NCI-H82 (cell line): Measurements from ENCODE around the gene PDZD7.

ENCODE experiments used
- DNase-seq: peaks from one replicate; lab custom pipeline; 2025; lab: John Stamatoyannopoulos, UW

PDZD7 gene

DNA sequence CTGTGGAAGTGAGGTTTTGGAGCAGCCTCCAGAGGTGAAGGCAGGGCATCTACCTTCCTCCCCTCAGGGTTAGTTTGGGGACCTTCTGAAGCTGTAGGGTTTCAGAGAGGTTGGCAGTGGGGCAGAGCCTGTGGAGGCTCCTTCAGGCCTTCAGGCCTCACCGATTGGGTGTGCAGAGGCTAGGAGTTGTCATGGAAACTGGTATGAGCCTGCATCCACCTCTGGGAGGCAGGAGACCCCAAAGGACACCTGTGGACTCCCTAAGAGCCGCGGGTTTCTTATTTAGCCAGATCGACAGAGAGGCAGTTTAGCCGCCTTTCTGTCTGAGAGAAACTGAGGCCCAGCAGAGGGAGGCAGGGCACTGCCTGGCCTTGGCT lies 29.3 kb downstream of the PDZD7 start:
- DNase-seq: no peak

DNA sequence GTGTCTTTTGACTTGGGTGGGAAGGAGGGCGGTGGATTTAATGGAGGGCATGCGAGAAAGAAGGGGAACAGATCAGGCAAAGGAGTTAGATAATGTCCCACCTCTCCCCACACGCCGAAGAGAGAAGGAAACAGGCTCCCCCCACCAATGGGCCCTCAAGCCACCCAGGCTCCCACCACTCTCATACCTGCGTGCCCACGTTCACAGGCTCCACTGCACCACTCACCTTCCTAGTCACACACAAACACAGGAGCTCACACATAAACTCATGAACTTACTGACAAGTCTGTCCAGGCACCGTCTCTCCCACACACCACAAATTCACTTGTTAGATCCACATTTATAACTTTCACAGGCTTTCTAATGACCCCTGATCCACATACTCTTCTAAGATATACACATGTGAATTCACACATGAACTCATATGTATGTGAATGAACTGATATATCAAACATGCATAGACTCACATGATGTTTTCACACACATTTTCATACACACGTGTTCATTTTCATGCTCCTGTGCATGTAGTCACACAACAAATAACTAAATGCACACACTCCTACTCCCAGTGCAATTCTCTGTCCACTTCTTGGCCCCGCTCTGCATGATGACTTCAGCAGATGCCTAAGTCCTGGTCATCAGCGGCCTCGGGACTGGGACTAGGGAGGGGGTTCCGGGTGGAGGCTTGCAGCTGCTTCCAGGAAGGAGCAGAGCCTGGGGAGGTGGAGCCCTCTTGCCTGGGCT lies 29.8 kb downstream of the PDZD7 start:
- no peak for DNase-seq

DNA sequence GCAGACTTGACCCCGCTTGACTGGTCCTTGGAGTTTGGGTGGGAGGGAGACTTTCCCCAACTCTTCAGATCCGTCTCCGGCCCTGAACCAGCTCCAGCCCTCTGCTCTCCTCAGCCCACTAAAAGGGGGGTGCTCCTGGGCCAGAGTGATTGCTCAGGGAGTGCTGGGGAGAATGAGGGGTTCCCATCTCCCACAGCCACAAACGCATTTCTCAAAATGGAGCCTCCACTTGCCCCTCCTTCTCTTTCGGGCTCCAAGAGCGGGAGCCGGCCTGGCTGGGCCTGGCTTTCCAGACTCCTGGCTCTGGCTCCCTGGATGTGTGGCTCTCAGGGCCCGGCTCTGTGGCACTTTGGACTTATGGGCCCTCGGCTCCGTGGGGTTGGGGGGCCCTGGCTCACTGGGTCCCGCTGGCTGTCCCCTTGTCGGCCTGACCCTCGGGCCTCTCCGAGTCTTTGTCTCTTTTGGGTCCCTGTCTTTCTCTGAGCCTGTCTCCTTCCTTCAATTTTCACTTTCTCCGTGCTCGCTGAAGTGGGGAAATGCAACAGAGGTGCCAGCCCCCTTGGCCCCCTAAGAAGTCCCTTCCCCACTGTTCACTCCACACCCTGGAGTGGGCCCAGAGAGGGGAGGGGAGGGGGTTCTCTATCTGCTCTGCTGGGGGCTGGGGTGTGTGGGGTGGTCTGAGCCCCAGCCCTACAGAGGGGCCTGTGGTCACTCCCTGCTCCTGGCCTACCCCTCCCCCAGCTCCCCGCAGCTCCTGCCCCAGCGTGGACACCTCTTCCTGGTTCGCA lies 30.6 kb downstream of the PDZD7 start:
- peak; percentile 41 for DNase-seq

DNA sequence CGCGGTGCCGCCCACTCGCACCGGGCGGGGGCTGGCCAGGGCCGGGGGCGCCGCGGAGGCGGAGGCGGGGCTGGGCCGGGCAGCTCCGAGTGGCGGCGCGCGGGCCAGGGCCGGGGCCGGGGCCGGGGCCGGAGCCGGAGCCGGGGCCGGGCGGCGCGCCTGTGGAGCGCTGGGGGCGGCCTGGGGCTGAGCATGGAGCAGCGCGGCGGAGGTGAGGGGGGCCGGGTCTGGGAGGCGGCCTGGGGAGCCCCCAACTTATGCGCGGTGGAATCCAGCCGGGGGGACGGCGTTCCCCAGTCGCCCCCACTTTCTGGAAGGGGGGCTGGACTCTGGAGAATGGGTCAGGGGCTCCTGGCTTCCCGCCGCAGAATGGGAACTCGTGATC lies 31.2 kb downstream of the PDZD7 start, which contains the start of gene LZTS2:
Gene LZTS2 (plus strand): TSS at position 67 of the 385 bp plus-strand sequence. CDS start 2,731 bp downstream, outside the sequence.
- no peak for DNase-seq

DNA sequence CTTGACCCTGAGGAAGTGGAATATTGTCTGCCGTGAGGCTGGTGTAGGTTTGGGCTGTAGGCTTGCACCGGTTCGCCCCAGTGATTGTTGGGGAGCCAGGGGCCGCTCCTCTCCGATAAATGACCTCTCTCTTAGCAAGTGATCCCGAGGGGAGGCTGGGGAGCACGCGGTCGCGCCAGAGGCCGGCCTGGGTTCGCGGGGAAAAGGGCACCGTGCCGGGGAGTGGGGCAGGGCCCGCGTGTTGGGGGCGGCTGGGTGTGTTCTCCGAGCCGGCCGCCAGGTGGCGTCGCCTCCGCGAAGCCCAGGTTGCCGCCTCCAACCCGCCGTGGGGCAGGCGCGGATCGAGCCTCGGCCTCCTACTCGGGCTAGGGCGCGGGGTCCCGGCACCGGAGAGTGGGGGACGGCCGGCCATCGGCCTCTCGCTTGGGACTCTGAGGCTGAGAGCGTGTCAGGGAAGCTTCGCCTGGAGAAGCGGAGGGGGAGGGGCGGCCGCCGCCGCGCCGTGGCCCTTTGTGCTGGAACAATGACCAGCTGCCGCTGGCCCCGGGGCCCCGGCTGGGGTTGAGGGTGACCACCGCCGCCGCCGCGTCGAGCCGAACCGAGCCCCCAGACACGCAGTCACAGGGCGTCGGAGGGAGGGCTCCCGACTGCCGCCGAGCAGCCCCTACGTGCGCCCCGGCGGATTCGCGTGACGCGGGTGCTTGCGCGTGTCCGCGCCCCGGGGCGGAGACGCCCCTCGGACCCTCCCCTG lies 31.8 kb downstream of the PDZD7 start:
- peak; percentile 72 for DNase-seq

DNA sequence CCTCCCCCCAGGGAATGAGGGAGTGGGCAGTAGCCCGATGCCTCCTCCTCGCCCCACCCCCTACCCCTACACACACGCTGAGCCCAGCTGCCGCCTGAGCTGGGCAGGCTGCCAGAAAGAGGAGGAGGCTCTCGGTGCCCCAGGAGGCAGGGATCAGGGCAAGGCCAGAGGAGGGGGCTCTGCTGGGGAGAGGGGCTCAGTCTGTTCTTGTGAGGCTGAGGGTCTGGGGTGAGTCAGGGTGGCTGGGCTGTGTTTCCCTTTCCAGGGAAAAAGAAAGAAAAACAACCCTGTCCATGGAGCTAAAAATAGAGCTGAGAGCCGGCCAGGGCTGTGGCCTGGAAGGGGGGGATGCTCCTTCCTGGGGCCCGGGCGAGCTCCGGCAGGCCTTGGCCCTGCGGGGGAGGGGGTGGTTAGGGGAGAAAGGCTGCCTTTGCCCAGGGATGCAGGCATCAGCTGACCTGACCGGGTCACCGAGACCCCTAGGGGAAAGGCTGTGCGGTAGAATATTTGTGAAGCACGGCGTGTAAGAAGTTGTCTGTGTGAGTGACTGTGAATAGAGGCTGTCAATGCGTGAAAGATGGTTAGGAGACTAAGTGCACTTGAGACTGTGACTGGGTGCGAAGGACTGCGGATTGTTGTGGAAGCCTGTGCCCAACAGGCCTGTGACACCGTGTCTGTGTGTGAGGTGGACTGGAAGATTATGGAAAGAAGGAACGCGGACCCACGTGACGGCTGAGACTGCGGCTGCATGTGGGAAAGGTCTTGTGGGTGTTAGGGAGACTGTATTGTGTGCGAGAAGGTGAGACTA lies 32.5 kb downstream of the PDZD7 start:
- peak; percentile 94 for DNase-seq

DNA sequence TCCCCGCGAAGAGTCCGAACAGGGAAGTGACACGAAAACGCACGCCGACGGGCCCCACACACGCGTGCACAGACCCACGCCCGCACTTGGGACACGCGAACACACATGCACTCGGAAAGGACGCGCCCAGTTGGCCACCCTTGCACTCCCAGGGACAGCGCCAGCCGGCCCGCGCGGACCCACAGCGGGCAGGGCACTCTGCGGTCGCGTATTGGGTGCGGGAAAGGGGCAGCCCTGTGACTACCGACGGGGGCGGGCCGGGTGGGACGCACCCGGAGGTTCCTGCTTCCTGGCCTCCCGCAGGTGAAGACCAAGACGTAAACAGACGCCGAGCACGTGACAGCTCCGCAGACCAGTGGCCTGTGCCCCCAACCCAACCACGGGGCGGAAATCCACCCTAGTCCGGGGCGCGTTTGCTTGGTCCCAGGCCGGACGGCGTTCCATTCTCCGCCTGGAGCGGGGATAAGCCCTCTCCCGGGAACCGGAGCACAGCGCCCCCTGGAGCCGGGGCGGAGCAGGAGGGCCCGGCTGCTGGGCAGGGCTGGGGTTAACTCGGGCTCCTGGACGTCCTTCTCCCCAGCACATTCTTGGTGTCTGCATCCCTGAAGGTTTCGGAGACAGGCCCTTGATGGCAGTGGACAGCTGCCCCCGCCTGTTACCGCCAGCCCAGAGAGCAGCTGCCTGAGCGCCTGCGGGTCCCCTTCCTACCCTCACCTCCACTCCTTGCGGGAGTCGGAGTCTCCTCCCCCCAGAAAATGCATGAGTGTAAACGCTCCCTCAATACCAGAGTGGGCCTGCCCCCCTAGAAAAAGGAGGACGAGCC lies 33.4 kb downstream of the PDZD7 start:
- peak; percentile 84 for DNase-seq

DNA sequence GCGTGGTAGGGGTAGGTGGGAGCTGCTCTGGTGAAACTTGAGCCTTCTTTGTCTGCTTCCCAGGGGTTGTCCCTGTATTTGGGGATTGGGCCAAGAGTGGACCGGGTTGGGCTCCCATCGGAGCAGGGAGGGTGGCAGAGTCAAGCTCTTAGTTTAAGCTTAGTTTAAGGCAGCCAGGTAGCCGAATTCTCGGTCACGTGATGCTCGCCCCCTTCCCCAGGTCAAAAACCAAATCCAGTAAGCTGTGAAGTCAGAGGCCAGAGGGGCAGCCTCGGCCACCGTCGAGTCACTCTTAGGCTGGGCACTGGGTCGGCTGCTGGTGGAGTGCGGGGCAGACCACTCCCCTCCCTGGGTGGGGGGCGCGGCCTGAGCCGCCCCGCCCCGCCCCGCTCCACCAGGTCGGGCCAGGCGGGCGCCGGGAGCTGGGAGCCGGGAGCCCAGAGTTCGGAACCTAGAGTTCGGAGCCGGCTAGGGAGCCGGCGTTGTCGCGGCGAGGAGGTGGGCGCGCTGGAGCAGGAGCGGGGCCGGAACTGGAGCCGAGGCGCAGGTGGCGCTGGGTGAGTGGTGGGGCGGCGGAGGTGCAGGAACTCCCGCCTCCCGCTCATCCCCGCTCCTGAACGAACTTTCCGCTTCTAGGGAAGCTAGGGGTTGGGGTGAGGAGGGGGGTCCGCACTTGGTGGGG lies 34.1 kb downstream of the PDZD7 start:
- peak; percentile 70 for DNase-seq

DNA sequence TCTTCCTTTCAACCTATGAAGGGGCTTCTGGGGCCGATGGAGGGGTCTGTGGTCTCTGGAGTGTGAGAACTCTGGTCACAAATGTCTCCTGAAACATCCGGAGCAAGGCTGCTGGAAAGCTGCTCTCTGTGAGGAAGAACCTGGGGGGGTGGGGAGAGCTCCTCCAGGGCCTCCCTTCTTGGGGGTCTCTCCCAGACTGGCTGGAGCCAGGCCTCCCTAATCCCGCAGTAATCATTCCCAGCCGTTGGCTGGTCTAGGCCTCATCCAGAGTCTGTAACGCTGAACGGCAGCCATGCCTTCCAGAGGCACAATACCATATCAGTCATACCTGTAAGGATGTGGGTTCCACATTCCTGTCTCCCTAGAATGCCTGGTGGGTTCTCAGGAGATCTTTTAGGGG lies 35.7 kb downstream of the PDZD7 start:
- DNase-seq: peak; percentile 88

DNA sequence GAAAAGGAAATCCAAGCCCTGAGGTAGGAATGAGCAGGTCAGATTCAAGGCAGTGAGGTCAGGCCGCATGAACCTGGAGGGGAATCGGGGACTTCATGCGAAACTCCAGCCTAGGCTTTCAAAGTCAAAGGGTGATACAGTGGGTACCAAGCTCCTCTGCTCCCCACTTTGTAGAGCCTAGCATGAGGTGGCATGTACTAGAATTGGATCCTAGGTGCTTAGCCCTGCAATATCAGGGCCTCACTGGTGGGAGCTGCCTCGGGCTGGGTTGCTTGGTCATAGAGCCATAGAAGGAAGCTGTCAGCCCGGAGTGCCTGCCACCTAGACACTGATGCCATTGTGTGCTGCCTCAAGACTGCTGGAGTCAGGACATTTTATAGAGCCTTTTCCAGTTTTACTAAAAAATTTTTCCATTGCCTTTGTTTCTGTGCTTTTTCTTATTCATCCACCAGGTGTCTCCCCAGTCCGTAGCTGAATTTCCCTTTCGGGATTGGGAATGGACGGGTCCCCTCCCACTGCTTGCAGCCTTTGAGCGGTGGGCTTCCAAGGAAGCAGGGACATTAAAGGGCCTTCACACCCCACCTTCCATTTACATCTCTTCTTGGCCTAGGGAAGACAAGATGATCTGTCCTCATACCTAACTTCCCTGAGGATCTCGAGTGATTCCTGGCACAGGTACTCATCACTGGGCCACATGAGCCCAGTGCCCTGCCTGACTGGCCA lies 36.8 kb downstream of the PDZD7 start:
- peak; percentile 53 for DNase-seq

DNA sequence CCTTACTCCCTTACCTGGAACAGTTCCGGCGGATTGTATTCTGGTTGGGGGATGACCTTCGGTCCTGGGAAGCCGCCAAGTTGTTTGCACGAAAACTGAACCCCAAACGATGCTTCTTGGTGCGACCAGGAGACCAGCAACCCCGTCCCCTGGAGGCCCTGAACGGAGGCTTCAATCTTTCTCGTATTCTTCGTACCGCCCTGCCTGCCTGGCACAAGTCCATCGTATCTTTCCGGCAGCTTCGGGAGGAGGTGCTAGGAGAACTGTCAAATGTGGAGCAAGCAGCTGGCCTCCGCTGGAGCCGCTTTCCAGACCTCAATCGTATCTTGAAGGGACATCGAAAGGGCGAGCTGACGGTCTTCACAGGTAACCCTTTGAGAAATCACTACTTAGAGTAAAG lies 41.8 kb downstream of the PDZD7 start:
- DNase-seq: no peak

DNA sequence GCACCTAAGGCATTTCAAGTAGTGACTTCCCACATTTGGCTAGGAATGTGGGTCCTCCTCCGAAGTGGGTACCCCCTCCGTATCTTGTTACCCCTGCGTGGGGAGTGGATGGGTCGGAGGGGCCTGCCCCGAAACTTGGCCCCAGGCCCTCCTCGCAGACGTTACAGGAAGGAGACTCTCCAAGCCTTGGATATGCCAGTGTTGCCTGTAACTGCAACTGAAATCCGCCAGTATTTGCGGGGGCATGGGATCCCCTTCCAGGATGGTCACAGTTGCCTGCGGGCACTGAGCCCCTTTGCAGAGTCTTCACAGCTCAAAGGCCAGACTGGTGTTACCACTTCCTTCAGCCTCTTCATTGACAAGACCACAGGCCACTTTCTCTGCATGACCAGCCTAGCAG lies 42.8 kb downstream of the PDZD7 start:
- DNase-seq: no peak

DNA sequence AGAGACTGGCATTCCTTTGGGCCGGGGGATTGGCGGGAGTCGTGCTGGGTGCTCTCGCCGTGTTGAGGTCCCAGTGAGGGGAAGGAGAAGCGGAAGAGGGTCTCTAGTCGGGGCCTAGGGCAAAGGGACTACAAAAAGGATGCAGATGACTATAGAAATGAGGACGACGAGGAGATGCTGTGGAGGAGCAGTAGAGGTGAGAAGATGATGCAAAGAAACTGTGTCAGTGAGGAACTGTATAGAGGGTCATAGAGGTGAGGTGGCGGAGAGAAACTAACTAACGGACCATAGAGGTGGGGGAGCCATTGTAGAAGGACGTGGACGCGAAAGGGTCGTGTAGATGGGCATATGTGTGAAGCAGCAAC lies 43.3 kb downstream of the PDZD7 start:
- DNase-seq: no peak

DNA sequence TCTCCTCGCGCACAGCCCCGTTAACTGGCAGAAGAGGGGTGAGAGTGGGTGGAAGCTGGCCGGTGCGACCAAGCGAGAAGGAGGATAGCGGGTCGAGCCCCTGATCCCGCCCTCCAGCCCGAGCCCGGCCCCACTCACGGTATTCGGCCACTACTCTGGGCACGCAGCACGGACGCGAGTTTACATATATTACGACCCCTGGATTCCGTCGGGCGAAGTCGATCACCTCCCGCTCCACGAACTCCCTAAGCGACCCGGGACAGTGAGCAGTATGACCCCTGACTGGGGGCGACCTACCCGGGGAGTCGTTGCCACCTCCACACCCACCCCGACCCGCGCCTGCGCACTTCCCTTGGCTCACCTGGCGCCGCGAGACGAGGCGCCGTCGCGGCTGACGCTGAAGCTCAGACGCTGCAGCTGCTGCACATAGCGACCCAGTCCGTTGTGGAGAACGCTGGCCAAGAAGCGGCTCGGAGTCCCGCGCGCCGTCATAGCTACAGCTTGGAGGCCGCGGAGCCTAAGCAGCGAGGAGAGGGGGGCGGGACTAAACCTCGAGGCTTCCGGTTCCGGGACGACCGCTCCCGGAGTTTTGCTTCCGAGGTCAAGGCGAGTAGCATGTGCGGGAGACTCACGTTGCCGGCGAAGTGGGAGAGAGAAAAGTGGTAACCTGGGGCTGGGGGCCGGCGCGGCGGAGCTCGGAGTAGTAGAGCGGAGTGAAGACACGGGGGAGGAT lies 43.8 kb downstream of the PDZD7 start, which contains the start of the genes MRPL43 and TWNK:
Gene MRPL43 (minus strand): TSS at position 546 of the 733 bp plus-strand sequence. CDS start 54 bp downstream, at position 492.
Gene TWNK (plus strand): TSS at position 592 of the 733 bp plus-strand sequence. CDS start 668 bp downstream, outside the sequence.
- DNase-seq: peak; percentile 85

DNA sequence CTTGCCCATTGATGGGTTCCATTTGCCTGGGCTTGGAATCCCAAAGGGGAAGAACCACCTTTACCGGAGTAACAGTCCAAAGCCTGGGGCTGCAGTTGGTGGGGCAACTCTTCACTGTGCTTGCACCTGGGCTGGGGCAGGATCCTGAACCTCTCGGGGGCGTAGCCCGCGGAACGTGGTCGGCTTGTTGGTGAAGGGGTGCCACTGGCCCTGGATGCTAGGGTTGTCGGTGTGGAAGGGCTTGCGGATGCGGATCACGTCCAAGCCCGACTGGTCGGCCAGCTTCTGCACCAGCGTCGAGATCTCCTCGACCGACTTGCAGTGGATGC lies 44.3 kb downstream of the PDZD7 start:
- no peak for DNase-seq

DNA sequence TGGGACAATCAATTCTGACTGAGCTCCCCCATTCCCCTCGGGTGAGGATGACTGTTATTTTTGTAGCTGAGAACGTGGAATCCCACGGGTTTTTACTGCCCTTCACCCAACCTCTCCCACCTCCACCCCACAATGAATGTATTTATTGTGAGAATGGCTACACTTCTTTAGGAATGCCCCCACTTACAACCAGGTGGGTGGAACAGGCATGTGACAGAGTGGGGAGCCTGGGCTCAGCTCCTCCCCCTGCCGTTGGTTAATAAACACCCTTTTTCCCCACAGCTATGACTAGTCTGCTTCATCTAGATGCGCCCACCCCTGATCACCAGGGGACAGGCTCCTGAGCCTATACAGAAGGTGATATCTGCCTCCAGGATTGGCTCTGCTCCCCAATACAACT lies 45.6 kb downstream of the PDZD7 start:
- no peak for DNase-seq

DNA sequence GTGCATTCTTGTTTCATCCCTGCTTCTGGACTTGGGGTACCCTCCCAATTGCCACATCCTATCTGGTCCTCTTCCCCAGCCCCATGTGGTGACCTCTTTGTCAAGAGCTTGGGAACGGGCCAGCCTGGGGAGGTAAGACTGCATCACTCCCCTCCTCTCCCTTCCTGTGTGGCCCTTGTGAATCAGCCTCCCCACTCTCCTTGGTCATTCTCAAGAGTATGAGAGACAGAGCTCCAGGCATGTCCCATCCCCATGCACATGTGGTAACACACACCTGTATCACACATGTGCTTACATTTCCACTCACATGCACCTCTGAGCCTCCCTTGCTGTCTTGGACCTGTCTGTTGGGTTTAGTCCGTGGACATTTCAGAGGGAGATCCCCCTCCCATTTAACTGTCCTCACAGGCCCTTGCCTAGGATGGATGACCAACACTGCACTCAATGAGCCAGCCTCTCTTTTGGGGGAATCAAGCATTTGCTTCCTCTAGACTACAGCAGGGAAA lies 46.2 kb downstream of the PDZD7 start:
- DNase-seq: no peak

DNA sequence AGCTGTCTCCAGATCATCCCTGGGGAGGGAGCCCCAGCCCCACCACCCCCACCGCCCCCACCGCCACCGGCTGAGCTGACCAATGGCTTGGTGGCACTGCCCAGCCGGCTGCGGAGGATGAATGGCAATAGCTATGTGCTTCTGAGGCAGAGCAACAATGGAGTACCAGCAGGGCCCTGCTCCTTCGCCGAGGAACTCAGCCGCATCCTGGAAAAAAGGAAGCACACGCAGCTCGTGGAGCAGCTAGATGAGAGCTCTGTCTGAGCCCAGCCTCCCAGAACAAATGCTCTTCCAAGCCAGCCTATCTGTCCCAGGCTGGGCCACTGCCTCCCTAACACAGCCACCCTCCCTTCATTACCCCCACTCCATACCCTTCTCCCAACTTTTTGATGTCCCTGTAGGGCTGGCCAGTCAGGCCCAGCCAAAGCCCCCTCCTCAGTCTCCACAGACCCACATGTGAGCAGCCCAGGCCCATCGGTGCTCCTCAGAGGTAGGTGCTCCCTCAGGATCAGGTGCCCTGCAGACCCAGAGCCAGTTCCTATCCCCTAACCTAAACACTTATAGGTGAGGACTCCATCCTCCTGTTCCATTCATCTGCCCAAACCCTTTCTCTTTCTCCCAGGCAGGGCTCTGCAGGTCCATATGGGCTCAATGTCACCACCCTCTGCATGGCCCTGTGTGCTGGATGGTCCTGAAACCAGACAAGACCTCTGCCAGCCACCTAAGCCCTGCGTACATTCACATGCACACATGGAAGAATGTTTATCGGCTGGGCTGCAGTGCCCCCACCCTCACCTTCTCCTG lies 46.9 kb downstream of the PDZD7 start:
- DNase-seq: no peak
